ENCODE measurements around the gene NHLRC4.

The NHLRC4 gene

GRCh38 chr16:575354-576196 is 8.8 kb downstream of the NHLRC4 start:
- CTCF ChIA-PET, result no interaction called here
- DNase-seq (ENCODE audit: extremely low spot score), result no peak
- no peak for TF ChIP-seq NFRKB (IDR thresholded peaks at IDR 0.05)
- no peak for TF ChIP-seq FOXK2 (IDR thresholded peaks at IDR 0.05)
- no peak for TF ChIP-seq SUZ12 (IDR thresholded peaks at IDR 0.05)
- POLR2A ChIA-PET, result no interaction called here

DNA sequence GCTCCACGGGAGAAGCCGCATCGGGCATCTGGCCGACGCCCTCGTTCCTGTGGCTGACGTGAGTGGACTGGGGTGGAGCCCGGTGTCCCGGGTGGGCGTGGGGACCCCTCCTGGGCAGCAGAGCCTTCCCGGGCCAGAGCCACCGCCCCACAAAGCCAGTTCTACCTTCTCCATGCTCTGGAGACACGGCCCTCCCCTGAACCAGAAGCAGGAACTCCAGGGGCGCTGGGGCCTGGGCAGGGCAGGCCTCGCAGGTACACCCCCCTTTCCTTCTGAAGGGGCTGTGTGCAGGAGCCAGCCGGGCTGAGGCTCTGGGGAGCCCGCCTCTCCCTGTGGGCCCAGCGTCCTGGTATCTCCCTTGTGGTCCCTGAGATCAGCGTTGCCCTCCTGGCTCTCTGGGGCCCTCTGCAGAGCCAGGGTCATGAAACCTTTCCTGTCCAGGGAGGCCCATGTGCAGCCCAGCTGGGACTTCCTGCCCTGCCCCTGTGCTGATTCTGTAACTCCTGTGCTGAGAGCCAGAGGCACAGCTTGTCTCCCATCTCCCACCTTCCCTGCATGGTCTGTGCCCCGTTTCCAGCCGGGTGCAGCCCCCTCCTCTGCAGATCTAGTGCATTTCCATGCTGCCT is 9.5 kb downstream of the NHLRC4 start:
- DNase-seq (ENCODE audit: extremely low spot score), result no peak
- TF ChIP-seq LEF1 (IDR thresholded peaks at IDR 0.05; ENCODE audit: borderline replicate concordance), result no peak
- TF ChIP-seq HDGF (IDR thresholded peaks at IDR 0.05; ENCODE audit: borderline replicate concordance), result no peak
- no peak for TF ChIP-seq PKNOX1 (IDR thresholded peaks at IDR 0.05)
- no peak for TF ChIP-seq SP1 (IDR thresholded peaks at IDR 0.05)
- no peak for TF ChIP-seq BHLHE40 (IDR thresholded peaks at IDR 0.05; ENCODE audit: borderline replicate concordance)
- TF ChIP-seq FOXK2 (IDR thresholded peaks at IDR 0.05), result no peak
- TF ChIP-seq TARDBP (IDR thresholded peaks at IDR 0.05), result no peak
- no peak for TF ChIP-seq NFRKB (IDR thresholded peaks at IDR 0.05)
- ChIA-PET CTCF (no interaction called here), POLR2A (interaction anchor here (0.6 to 1.1 kb wide), 2 partner anchors 9 to 49 kb away, joined by 3 read pairs; partner anchors contain the start of gene CAPN15)

DNA sequence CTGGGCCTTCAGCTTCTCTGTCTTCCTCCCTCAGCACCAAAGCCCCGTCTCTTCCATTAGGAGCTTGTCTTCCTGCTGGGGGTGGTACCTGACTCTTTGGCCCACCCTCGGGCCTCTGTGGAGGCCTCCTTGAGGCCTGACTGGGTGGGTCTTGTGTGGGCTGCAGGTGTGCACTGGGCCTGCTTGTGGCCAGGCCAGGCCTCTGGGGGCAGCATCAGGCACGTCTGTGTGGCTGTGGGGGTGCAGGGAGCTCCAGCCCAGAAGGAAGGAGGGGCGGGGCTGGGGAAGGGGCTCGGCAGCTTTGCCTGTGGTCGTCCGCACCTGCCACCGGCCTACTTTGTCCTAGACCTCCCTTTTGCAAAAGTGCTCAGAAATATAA is 10.0 kb downstream of the NHLRC4 start:
- TF ChIP-seq LEF1 (IDR thresholded peaks at IDR 0.05; ENCODE audit: borderline replicate concordance), result no peak
- no peak for TF ChIP-seq TARDBP (IDR thresholded peaks at IDR 0.05)
- TF ChIP-seq L3MBTL2 (conservative IDR thresholded peaks at IDR 0.05), result no peak
- no peak for TF ChIP-seq SUZ12 (IDR thresholded peaks at IDR 0.05)
- no peak for TF ChIP-seq HDGF (IDR thresholded peaks at IDR 0.05; ENCODE audit: borderline replicate concordance)
- TF ChIP-seq FOXA1 (IDR thresholded peaks at IDR 0.05), result no peak
- no peak for TF ChIP-seq CTBP1 (IDR thresholded peaks at IDR 0.05; ENCODE audit: borderline replicate concordance)
- no peak for TF ChIP-seq BHLHE40 (IDR thresholded peaks at IDR 0.05; ENCODE audit: borderline replicate concordance)
- no peak for TF ChIP-seq FOXM1 (IDR thresholded peaks at IDR 0.05; ENCODE audit: borderline replicate concordance)
- TF ChIP-seq ZNF384 (IDR thresholded peaks at IDR 0.05), result no peak
- TF ChIP-seq SP1 (IDR thresholded peaks at IDR 0.05), result no peak
- DNase-seq (ENCODE audit: extremely low spot score), result no peak
- POLR2A ChIA-PET, result interaction anchor here (0.6 to 1.1 kb wide), 2 partner anchors 9 to 50 kb away, joined by 3 read pairs; partner anchors contain the start of gene CAPN15
- CTCF ChIA-PET, result interaction anchor here (0.7 kb wide), 1 partner anchor 76 kb away, joined by 3 read pairs; no protein-coding TSS in a partner anchor

DNA sequence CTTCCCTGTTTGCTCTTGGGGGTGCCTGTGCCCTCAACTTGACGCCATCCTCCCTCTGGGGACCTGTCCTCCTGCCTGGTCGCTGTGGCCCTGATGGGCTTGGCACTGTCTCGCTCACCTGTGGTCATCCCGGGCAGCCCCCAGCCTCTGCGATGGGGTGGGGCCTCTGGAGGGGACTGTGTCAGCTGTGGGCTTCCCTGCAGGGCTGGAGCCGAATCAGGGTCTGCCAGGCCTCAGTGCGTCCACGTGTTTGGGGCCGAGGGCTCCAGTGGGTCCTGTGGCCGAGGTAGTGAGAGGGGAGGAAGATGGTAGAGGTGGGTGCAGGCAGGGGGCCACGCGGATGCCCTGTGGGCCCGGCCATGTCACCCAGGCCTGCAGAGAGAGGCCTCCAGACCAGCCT is 11.0 kb downstream of the NHLRC4 start:
- ChIA-PET POLR2A (interaction anchor here (1.5 kb wide), 1 partner anchor 11 kb away, joined by 3 read pairs; no protein-coding TSS in a partner anchor), CTCF (no interaction called here)
- no peak for DNase-seq (ENCODE audit: extremely low spot score)
- TF ChIP-seq HDGF (IDR thresholded peaks at IDR 0.05; ENCODE audit: borderline replicate concordance), result no peak
- TF ChIP-seq LEF1 (IDR thresholded peaks at IDR 0.05; ENCODE audit: borderline replicate concordance), result no peak
- TF ChIP-seq PKNOX1 (IDR thresholded peaks at IDR 0.05), result no peak
- TF ChIP-seq NFRKB (IDR thresholded peaks at IDR 0.05), result no peak
- TF ChIP-seq ELF4 (IDR thresholded peaks at IDR 0.05), result no peak
- no peak for TF ChIP-seq ARNT (IDR thresholded peaks at IDR 0.05)
- no peak for TF ChIP-seq BHLHE40 (IDR thresholded peaks at IDR 0.05; ENCODE audit: borderline replicate concordance)
- no peak for TF ChIP-seq FOXA1 (IDR thresholded peaks at IDR 0.05)

DNA sequence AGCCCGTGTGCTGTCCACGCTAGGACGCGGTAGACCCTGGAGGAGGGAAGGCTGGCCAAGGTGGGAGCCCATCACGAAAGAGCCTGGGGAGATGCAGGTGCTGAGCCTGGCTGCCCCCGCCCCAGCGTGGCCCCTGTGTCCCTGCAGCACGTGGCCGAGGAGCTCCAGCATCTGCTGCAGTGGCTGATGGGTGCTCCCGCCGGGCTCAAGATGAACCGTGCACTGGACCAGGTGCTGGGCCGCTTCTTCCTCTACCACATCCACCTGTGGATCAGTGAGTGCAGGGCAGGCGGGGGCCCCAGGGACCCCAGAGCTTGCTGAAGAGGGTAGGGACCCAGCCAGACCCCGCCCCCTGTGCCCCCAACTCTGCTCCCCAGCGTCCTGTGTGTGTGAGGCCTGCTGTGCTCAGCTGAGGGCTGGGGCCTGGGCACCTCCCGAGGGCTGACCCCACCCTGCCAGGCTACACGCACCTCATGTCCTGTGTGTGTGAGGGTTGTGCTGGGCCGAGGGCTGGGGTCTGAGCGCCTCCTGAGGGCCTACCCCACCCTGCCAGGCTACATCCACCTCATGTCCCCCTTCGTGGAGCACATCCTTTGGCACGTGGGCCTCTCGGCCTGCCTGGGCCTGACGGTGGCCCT is 11.5 kb downstream of the NHLRC4 start:
- DNase-seq (ENCODE audit: extremely low spot score), result no peak
- TF ChIP-seq NFRKB (IDR thresholded peaks at IDR 0.05), result no peak
- TF ChIP-seq BHLHE40 (IDR thresholded peaks at IDR 0.05; ENCODE audit: borderline replicate concordance), result no peak
- TF ChIP-seq SUZ12 (IDR thresholded peaks at IDR 0.05), result no peak
- TF ChIP-seq ZNF384 (IDR thresholded peaks at IDR 0.05), result no peak
- TF ChIP-seq L3MBTL2 (conservative IDR thresholded peaks at IDR 0.05), result no peak
- no peak for TF ChIP-seq ARNT (IDR thresholded peaks at IDR 0.05)
- TF ChIP-seq ELF4 (IDR thresholded peaks at IDR 0.05), result no peak
- no peak for TF ChIP-seq FOXA1 (IDR thresholded peaks at IDR 0.05)
- TF ChIP-seq HDGF (IDR thresholded peaks at IDR 0.05; ENCODE audit: borderline replicate concordance), result no peak
- no peak for TF ChIP-seq LEF1 (IDR thresholded peaks at IDR 0.05; ENCODE audit: borderline replicate concordance)
- TF ChIP-seq CTBP1 (IDR thresholded peaks at IDR 0.05; ENCODE audit: borderline replicate concordance), result no peak
- TF ChIP-seq PKNOX1 (IDR thresholded peaks at IDR 0.05), result no peak
- no peak for TF ChIP-seq FOXK2 (IDR thresholded peaks at IDR 0.05)
- TF ChIP-seq TARDBP (IDR thresholded peaks at IDR 0.05), result no peak
- no peak for TF ChIP-seq FOXM1 (IDR thresholded peaks at IDR 0.05; ENCODE audit: borderline replicate concordance)
- TF ChIP-seq SP1 (IDR thresholded peaks at IDR 0.05), result no peak
- ChIA-PET CTCF (no interaction called here), POLR2A (interaction anchor here (1.5 kb wide), 1 partner anchor 10 kb away, joined by 3 read pairs; no protein-coding TSS in a partner anchor)

Data from HEK293T (cell line).